Left lung (tissue), 10 donors: ENCODE measurements around the gene TCP10L. TPM values are rescaled to one million over a fixed set of nuclear protein-coding genes. Genes with fewer than 3 reads are reported as not detected.

Source experiments
- ATAC-seq: fragments of 200-7000 bp; cut with Tn5 transposase; one replicate; pipeline ENCODE4 v1.9.1; 2020; ENCODE audit warnings: moderate library complexity
- DNase-seq, 4 donors: peaks; one replicate each; pipeline ENCODE4 v3.0.0-alpha.2; 2013 to 2020
- H3K27ac ChIP-seq, 2 donors: fragments of 200-600 bp; sonication (generic) in 1 of 2; one replicate each; pipeline versions ENCODE4 v1.5.0 to v1.8.0; 2020 to 2021
- H3K27me3 ChIP-seq, 2 donors: fragments of 200-600 bp; sonication (generic) in 1 of 2; one replicate each; pipeline versions ENCODE4 v1.5.0 to v1.8.0; 2020 to 2021
- H3K36me3 ChIP-seq, 2 donors: fragments of 200-600 bp; sonication (generic) in 1 of 2; one replicate each; pipeline versions ENCODE4 v1.5.0 to v1.8.0; 2020 to 2021
- H3K4me1 ChIP-seq, 2 donors: fragments of 200-600 bp; one replicate each; pipeline ENCODE4 v1.8.0; 2021
- H3K4me3 ChIP-seq, 2 donors: fragments of 200-600 bp; sonication (generic) in 1 of 2; one replicate each; pipeline versions ENCODE4 v1.5.0 to v1.8.0; 2020 to 2021; ENCODE audit warnings: mild to moderate bottlenecking in 1 of 2
- H3K9me3 ChIP-seq, 2 donors: fragments of 200-600 bp; sonication (generic) in 1 of 2; one replicate each; pipeline versions ENCODE4 v1.5.0 to v1.8.0; 2020 to 2021
- CTCF ChIP-seq, 2 donors: fragments of 200-600 bp; sonication (generic) in 1 of 2; IDR thresholded peaks; one replicate each; pipeline versions ENCODE4 v1.5.0 to v1.8.0; 2021; ENCODE audit warnings: antibody characterized with exemption in 2 of 2
- intact Hi-C, 2 donors: fragments of 100-400 bp; cut with DNase I; formaldehyde crosslinking; loops; one replicate each; pipeline versions ENCODE4 v1.11.2 to v1.14.2; 2022
- polyA plus RNA-seq, 6 donors: library from polyadenylated mRNA; unstranded; fragments of 120-200 nt; gene quantifications; one replicate each; pipeline ENCODE4 v1.2.1, GENCODE V29; 2013; ENCODE audit not compliant: insufficient read length in 6 of 6
- total RNA-seq, 2 donors: library from RNA; stranded (reverse); fragmentation: NEBNext Ultra II Directional; extraction: Animal tissue kit (Norgen Biotek cat#: 25700); gene quantifications; one replicate each; pipeline ENCODE4 v1.2.1, GENCODE V29; 2021
- donor health status: DM: no; HTN: yes; CAD: no.
- donor health status: DM: no; HTN: no; CAD: no.

Gene TCP10L
- total and polyA plus RNA-seq, 8 donors = 0.43 to 1.5 (median 0.69) TPM

GRCh38 chr21:32549886-32550285 is 35.4 kb downstream of the TCP10L start:
- H3K4me3 ChIP-seq = no peak overlapping the region
- intact Hi-C loops = no loop called here
- no peak for ATAC-seq
- no peaks in the 10 kb centered on the region for H3K36me3 ChIP-seq
- no peak overlapping the region for H3K27ac ChIP-seq
- no peaks in the 10 kb centered on the region for H3K4me1 ChIP-seq
- H3K27me3 ChIP-seq = no peaks in the 10 kb centered on the region
- DNase-seq = no peak
- TF ChIP-seq CTCF (IDR thresholded peaks at IDR 0.05) = no peak
- no peaks in the 10 kb centered on the region for H3K9me3 ChIP-seq

GRCh38 chr21:32549440-32549839 is 35.9 kb downstream of the TCP10L start:
- ATAC-seq = no peak
- TF ChIP-seq CTCF (IDR thresholded peaks at IDR 0.05) = no peak
- intact Hi-C loops = no loop called here
- H3K36me3 ChIP-seq = no peaks in the 10 kb centered on the region
- H3K27me3 ChIP-seq = no peaks in the 10 kb centered on the region
- no peak overlapping the region for H3K4me3 ChIP-seq
- no peak for DNase-seq
- no peaks in the 10 kb centered on the region for H3K4me1 ChIP-seq
- no peak overlapping the region for H3K27ac ChIP-seq
- H3K9me3 ChIP-seq = no peaks in the 10 kb centered on the region

GRCh38 chr21:32548978-32549377 is 36.3 kb downstream of the TCP10L start:
- TF ChIP-seq CTCF (IDR thresholded peaks at IDR 0.05) = no peak
- H3K27me3 ChIP-seq = no peaks in the 10 kb centered on the region
- ATAC-seq (no peak), DNase-seq (no peak)
- no peaks in the 10 kb centered on the region for H3K4me1 ChIP-seq
- H3K36me3 ChIP-seq = no peaks in the 10 kb centered on the region
- no peak overlapping the region for H3K27ac ChIP-seq
- H3K4me3 ChIP-seq = no peak overlapping the region
- H3K9me3 ChIP-seq = no peaks in the 10 kb centered on the region
- intact Hi-C loops = no loop called here

GRCh38 chr21:32547018-32547417 is 38.3 kb downstream of the TCP10L start:
- Histone ChIP-seq H3K27me3 (no peaks in the 10 kb centered on the region), H3K4me3 (no peak overlapping the region), H3K27ac (no peak overlapping the region), H3K36me3 (no peaks in the 10 kb centered on the region), H3K9me3 (no peaks in the 10 kb centered on the region), H3K4me1 (no peaks in the 10 kb centered on the region)
- intact Hi-C loops = no loop called here
- DNase-seq = no peak
- no peak for TF ChIP-seq CTCF (IDR thresholded peaks at IDR 0.05)
- no peak for ATAC-seq

- no peaks in the 10 kb centered on the region for H3K36me3 ChIP-seq
- no peak for TF ChIP-seq CTCF (IDR thresholded peaks at IDR 0.05)
- H3K9me3 ChIP-seq = no peaks in the 10 kb centered on the region
- H3K4me3 ChIP-seq = no peak overlapping the region
- DNase-seq (no peak), ATAC-seq (no peak)
- no peak overlapping the region for H3K27ac ChIP-seq
- no peaks in the 10 kb centered on the region for H3K27me3 ChIP-seq
- intact Hi-C loops = no loop called here
- H3K4me1 ChIP-seq = no peaks in the 10 kb centered on the region
Observed at GRCh38 chr21:32545948-32546441, 39.3 kb downstream of the TCP10L start.
